MM.1S (cell line): ENCODE data around the gene SCUBE3.

Experiments
- DNase-seq: peaks from one replicate; pipeline ENCODE4 v3.0.0-alpha.2; 2015
- H2AFZ ChIP-seq: fragments of 300-600 bp; sonication (generic); 2 replicates; pipeline ENCODE4 v1.6.0; 2016; ENCODE audit warnings: antibody characterized with exemption, low read length
- H3F3A ChIP-seq: fragments of 300-600 bp; sonication (generic); 2 replicates; pipeline ENCODE4 v1.6.1; 2016; ENCODE audit warnings: mild to moderate bottlenecking, antibody characterized with exemption, low read length, moderate library complexity, mixed read lengths; ENCODE audit not compliant: insufficient read depth
- H3K27ac ChIP-seq: fragments of 300-600 bp; sonication (generic); 2 replicates; pipeline ENCODE4 v1.5.1; 2016; ENCODE audit warnings: mild to moderate bottlenecking, low read length
- H3K27me3 ChIP-seq: fragments of 300-600 bp; sonication (generic); replicated peaks from 2 replicates; pipeline ENCODE4 v1.6.0; 2016; ENCODE audit warnings: low read length; ENCODE audit not compliant: insufficient read depth
- H3K36me3 ChIP-seq: fragments of 300-600 bp; sonication (generic); replicated peaks from 2 replicates; pipeline ENCODE4 v1.6.1; 2016; ENCODE audit warnings: mild to moderate bottlenecking, low read length, mixed read lengths; ENCODE audit not compliant: insufficient read depth
- H3K4me1 ChIP-seq: fragments of 300-600 bp; sonication (generic); 2 replicates; pipeline ENCODE4 v1.6.1; 2016; ENCODE audit warnings: low read length, mixed read lengths
- H3K4me2 ChIP-seq: fragments of 300-600 bp; sonication (generic); 2 replicates; pipeline ENCODE4 v1.6.0; 2016; ENCODE audit warnings: low read depth, low read length
- H3K4me3 ChIP-seq: fragments of 300-600 bp; sonication (generic); 2 replicates; pipeline ENCODE4 v1.5.1; 2016; ENCODE audit warnings: low read length, mixed read lengths
- H3K79me2 ChIP-seq: fragments of 300-600 bp; sonication (generic); 2 replicates; pipeline ENCODE4 v1.6.1; 2016; ENCODE audit warnings: mixed run types, low read length, mixed read lengths
- H3K9ac ChIP-seq: fragments of 300-600 bp; sonication (generic); 2 replicates; pipeline ENCODE4 v1.6.1; 2016; ENCODE audit warnings: low read length, mixed read lengths
- H3K9me2 ChIP-seq: fragments of 300-600 bp; sonication (generic); replicated peaks from 2 replicates; pipeline ENCODE4 v1.6.1; 2016; ENCODE audit warnings: mild to moderate bottlenecking, low read length, mixed read lengths; ENCODE audit not compliant: insufficient read depth
- H3K9me3 ChIP-seq: fragments of 300-600 bp; sonication (generic); replicated peaks from 2 replicates; pipeline ENCODE4 v1.6.1; 2016; ENCODE audit warnings: mild to moderate bottlenecking, low read length, mixed read lengths; ENCODE audit not compliant: insufficient read depth
- H4K20me1 ChIP-seq: fragments of 300-600 bp; sonication (generic); 2 replicates; pipeline ENCODE4 v1.6.1; 2016; ENCODE audit warnings: mild to moderate bottlenecking, low read length, moderate library complexity, mixed read lengths; ENCODE audit not compliant: insufficient read depth
- EZH2 ChIP-seq: fragments of 300-600 bp; sonication (generic); optimal IDR thresholded peaks from 2 replicates; pipeline ENCODE3; 2017; ENCODE audit warnings: low read depth, mild to moderate bottlenecking, antibody characterized with exemption, low read length, mixed read lengths
- EZH2phosphoT487 ChIP-seq: fragments of 300-600 bp; sonication (generic); IDR thresholded peaks from 2 replicates; pipeline ENCODE4 v1.6.1; 2018; ENCODE audit warnings: antibody characterized with exemption, low read length
- TF ChIP-seq, protein P1 (sequence below): fragments of 300-600 bp; sonication (generic); IDR thresholded peaks from 2 replicates; pipeline ENCODE4 v1.5.1; 2016; ENCODE audit warnings: antibody characterized with exemption, low read length, mixed read lengths

SCUBE3 gene

DNA sequence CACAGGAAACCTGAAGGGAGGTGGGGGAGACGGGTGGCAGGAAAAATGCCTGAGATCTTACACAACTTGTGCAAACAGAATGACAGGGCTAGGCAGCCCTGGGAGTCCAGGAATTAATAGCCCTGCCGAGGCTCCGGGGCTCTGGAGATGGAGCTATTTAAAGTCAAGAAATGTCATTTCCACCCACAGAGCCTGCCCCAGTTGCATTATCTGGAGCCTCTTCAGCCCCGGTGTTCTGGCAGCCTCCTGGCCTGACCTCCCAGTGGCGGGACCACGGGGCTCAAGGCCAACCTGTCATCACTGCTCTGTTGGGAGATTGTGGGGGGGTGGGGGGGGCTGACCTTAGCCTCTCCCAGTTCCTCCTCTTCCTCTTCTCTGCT is 28.5 kb upstream of the SCUBE3 start:
- H2AFZ ChIP-seq: no peak overlapping the region
- TF ChIP-seq, protein P1, sequence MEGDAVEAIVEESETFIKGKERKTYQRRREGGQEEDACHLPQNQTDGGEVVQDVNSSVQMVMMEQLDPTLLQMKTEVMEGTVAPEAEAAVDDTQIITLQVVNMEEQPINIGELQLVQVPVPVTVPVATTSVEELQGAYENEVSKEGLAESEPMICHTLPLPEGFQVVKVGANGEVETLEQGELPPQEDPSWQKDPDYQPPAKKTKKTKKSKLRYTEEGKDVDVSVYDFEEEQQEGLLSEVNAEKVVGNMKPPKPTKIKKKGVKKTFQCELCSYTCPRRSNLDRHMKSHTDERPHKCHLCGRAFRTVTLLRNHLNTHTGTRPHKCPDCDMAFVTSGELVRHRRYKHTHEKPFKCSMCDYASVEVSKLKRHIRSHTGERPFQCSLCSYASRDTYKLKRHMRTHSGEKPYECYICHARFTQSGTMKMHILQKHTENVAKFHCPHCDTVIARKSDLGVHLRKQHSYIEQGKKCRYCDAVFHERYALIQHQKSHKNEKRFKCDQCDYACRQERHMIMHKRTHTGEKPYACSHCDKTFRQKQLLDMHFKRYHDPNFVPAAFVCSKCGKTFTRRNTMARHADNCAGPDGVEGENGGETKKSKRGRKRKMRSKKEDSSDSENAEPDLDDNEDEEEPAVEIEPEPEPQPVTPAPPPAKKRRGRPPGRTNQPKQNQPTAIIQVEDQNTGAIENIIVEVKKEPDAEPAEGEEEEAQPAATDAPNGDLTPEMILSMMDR: no peak
- TF ChIP-seq EZH2: no peak
- no peak for TF ChIP-seq EZH2phosphoT487
- no peaks in the 10 kb centered on the region for H3F3A ChIP-seq
- no peak overlapping the region for H3K4me2 ChIP-seq
- no peaks in the 10 kb centered on the region for H3K9me2 ChIP-seq
- no peak overlapping the region for H3K9ac ChIP-seq
- H3K36me3 ChIP-seq: no peaks in the 10 kb centered on the region
- no peak for DNase-seq
- no peaks in the 10 kb centered on the region for H4K20me1 ChIP-seq
- H3K4me3 ChIP-seq: no peak overlapping the region
- H3K9me3 ChIP-seq: no peaks in the 10 kb centered on the region
- no peak overlapping the region for H3K27ac ChIP-seq
- H3K79me2 ChIP-seq: no peaks in the 10 kb centered on the region
- no peaks in the 10 kb centered on the region for H3K27me3 ChIP-seq
- peaks cover 10% of the 10 kb centered on the region for H3K4me1 ChIP-seq

DNA sequence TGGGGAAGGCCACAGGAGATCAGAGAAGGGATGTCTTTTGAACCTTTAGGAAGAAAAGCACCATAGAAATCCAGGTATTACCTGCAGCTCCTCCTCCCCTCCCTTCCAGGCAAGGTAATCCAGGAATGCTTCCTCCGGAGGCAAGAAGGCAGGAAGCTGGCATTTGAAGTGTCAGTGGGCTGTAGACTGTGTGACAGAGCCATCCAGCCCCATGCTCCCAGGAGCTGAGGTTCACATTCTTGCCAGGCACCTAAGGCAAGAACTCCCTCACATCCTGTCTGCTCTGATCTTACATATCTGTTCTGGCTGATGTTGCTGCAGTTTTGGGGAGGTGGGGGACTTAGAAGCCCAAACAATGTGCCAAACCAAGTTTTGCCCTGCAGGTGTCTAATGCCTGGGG is 27.8 kb upstream of the SCUBE3 start:
- H3K79me2 ChIP-seq: no peaks in the 10 kb centered on the region
- H3F3A ChIP-seq: no peaks in the 10 kb centered on the region
- H3K4me3 ChIP-seq: no peak overlapping the region
- no peak overlapping the region for H2AFZ ChIP-seq
- H3K4me2 ChIP-seq: no peak overlapping the region
- H3K4me1 ChIP-seq: peaks cover 9% of the 10 kb centered on the region
- no peaks in the 10 kb centered on the region for H4K20me1 ChIP-seq
- no peaks in the 10 kb centered on the region for H3K9me3 ChIP-seq
- DNase-seq: no peak
- no peaks in the 10 kb centered on the region for H3K36me3 ChIP-seq
- H3K9me2 ChIP-seq: no peaks in the 10 kb centered on the region
- no peak overlapping the region for H3K27ac ChIP-seq
- no peaks in the 10 kb centered on the region for H3K27me3 ChIP-seq
- TF ChIP-seq EZH2phosphoT487: no peak
- TF ChIP-seq EZH2: no peak
- TF ChIP-seq, protein P1: no peak
- no peak overlapping the region for H3K9ac ChIP-seq

DNA sequence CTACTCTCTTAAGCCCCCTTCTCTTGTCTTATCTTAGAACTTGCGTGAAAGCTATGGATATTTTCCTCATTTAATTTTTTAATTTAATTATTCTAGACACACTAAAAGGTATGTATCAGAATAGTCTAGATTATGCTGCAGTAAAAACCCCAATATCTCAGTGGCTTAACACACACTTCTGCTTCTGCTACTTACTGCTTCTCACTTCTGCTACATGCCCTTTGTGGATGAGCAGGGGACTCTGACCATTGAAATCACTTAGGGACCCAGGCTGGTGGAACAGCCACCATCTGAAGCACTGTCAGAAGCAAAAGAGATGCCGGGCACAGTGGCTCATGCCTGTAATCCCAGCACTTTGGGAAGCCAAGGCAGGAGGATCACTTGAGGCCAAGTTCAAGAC is 27.2 kb upstream of the SCUBE3 start:
- no peak overlapping the region for H3K4me3 ChIP-seq
- H3K36me3 ChIP-seq: no peaks in the 10 kb centered on the region
- H3K9me3 ChIP-seq: no peaks in the 10 kb centered on the region
- DNase-seq: no peak
- H3F3A ChIP-seq: no peaks in the 10 kb centered on the region
- no peaks in the 10 kb centered on the region for H3K79me2 ChIP-seq
- no peaks in the 10 kb centered on the region for H4K20me1 ChIP-seq
- no peak overlapping the region for H2AFZ ChIP-seq
- H3K9ac ChIP-seq: no peak overlapping the region
- no peaks in the 10 kb centered on the region for H3K9me2 ChIP-seq
- no peak overlapping the region for H3K27ac ChIP-seq
- no peaks in the 10 kb centered on the region for H3K27me3 ChIP-seq
- TF ChIP-seq, protein P1: no peak
- TF ChIP-seq EZH2phosphoT487 (no peak), EZH2 (no peak)
- H3K4me2 ChIP-seq: no peak overlapping the region
- peaks cover 4% of the 10 kb centered on the region; the same call in 1 of the 2 replicates for H3K4me1 ChIP-seq
